Measurements from ENCODE around the gene ST6GALNAC5.
"Not testable (repeated sequence)": the region's sequence is repeated elsewhere in the genome, so short reads cannot be mapped to it uniquely, and the experiment has no call there.

ST6GALNAC5 gene

DNA sequence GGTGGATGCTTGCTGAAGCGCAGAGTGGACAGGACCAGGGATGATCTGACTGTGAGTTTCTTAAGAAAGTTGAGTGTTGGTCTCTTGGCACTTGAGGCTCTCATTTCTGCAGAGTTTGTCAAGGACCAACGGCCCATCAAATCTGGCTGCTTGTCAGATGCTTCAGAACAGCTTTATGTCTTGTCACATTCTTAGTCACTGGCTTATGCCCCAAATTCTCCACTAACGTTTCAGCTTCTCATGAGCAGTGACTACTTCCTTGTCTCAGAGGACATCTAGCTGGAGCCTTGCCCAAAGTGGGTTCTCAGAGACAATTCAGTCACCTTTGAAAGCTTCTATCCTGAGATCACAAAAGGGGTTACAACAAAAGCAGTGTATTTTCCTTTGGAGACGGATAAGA, 92.3 kb downstream of the ST6GALNAC5 start:
- H3K27ac Mint-ChIP-seq: no peak overlapping the region
- H3K9me3 Mint-ChIP-seq: no peaks in the 10 kb centered on the region
- DNase-seq (ENCODE audit: low spot score): no peak
- no peak overlapping the region for H3K4me3 Mint-ChIP-seq
- H3K36me3 Mint-ChIP-seq (ENCODE audit: low read depth): no peaks in the 10 kb centered on the region
- H3K4me1 Mint-ChIP-seq (ENCODE audit: low read depth): no peaks in the 10 kb centered on the region
- H3K27me3 Mint-ChIP-seq (ENCODE audit: low read depth): no peaks in the 10 kb centered on the region

DNA sequence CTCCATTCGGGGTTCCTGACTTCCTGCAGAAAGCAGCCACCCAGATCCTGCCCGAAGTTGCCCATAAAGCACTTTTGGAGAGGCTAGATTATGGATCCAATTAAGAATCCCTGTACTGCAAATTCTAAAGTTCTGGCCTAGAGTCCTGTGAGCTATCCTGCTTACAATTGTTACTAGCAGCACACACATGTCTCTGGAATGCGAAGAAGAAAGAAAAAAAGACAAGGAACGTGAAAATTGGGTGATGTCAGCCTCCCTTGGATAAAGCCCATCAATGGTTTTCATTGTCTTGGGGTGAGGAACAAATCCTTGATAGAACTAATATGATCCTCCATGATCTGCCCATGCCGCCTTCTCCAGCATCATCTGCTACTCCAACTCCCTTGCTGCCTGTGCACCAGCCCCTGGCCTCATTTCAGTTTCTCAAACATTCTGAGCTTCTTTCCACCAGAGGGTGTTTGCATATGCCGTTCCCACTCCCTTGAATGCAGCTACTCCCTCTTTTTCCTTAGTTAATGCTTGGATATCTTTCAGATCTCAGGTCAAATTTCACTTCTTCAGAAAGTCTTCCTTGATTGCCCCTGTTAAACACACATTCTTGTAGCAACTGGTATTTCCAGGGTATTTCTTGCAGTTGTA, 94.0 kb downstream of the ST6GALNAC5 start:
- H3K4me3 Mint-ChIP-seq: no peak overlapping the region
- no peak overlapping the region for H3K27ac Mint-ChIP-seq
- DNase-seq (ENCODE audit: low spot score): no peak
- no peaks in the 10 kb centered on the region for H3K4me1 Mint-ChIP-seq (ENCODE audit: low read depth)
- no peaks in the 10 kb centered on the region for H3K27me3 Mint-ChIP-seq (ENCODE audit: low read depth)
- no peaks in the 10 kb centered on the region for H3K36me3 Mint-ChIP-seq (ENCODE audit: low read depth)
- no peaks in the 10 kb centered on the region for H3K9me3 Mint-ChIP-seq

DNA sequence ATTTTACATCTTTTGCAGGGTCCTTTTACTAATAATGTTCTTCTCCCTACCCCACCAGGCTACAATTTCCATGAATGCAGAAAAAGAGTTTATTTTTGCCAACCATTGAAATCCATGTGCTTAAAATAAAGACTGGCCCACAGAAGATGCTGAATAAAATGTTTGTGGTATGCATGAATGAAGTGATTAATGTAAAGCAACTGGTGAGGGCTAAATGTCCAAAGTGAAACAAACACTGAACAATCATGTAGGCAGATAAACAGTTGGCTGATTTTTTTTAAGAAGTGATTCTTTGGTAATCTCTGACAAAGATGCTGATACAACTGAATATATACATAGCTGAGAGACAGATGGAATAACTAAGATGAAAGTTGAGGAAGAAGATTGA, 94.5 kb downstream of the ST6GALNAC5 start:
- H3K9me3 Mint-ChIP-seq: no peaks in the 10 kb centered on the region
- no peak for DNase-seq (ENCODE audit: low spot score)
- H3K4me3 Mint-ChIP-seq: no peak overlapping the region
- H3K4me1 Mint-ChIP-seq (ENCODE audit: low read depth): no peaks in the 10 kb centered on the region
- H3K36me3 Mint-ChIP-seq (ENCODE audit: low read depth): no peaks in the 10 kb centered on the region
- H3K27me3 Mint-ChIP-seq (ENCODE audit: low read depth): no peaks in the 10 kb centered on the region
- no peak overlapping the region for H3K27ac Mint-ChIP-seq

DNA sequence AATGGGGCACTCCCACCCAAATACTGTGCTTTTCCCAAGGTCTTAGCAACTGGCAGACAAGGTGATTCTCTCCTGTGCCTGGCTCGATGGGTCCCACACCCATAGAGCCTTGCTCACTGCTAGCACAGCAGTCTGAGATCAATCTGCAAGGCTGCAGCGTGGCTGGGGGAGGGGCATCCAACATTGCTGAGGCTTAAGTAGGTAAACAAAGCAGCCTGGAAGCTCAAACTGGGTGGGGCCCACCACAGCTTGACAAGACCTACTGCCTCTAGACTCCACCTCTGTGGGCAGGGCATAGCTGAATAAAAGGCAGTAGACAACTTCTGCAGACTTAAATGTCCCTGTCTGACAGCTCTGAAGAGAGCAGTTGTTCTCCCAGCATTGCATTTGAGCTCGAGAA, 114.0 kb downstream of the ST6GALNAC5 start:
- not testable (repeated sequence) for DNase-seq (ENCODE audit: low spot score); H3K4me3 Mint-ChIP-seq; H3K36me3 Mint-ChIP-seq (ENCODE audit: low read depth); H3K9me3 Mint-ChIP-seq; H3K27me3 Mint-ChIP-seq (ENCODE audit: low read depth); H3K27ac Mint-ChIP-seq; H3K4me1 Mint-ChIP-seq (ENCODE audit: low read depth)

DNA sequence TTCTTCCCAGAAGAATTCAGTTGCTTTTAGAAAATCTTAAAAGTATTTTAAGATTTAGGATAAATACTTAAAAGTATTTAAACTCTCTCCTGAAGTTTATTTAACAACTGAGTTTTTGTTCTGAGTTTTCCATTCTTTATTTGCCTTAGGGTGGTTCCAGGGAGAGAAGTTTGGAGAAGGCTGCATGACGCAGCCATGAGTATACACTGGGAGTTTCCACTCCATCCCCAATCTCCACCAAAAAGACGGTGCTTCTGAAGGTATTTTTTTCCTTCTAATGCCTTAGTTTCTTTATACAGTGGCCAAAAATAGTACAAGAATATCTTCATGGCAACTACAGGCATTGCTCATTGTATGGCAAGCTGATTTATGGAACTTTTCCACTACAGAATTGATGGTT, 122.7 kb downstream of the ST6GALNAC5 start:
- no peak for DNase-seq (ENCODE audit: low spot score)
- H3K9me3 Mint-ChIP-seq: no peaks in the 10 kb centered on the region
- H3K27ac Mint-ChIP-seq: no peak overlapping the region

DNA sequence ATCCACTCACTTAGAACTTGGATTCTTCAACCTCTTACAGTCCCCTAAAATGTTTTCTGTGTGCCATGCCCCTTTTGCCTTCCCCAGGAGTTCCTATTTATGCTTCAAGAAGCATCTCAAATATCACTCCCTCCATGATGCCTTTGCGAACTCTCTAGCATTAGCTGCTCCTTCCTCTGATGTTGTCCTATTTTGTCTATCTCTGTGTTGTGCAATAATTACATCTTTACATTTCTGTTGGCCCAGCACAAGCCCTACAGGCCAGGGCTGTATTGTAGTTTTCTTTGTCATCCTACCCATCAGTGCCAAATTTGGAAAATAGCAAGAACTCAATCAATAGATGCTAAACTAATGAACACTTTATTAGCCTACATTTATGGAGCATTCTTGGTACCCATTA, 125.8 kb downstream of the ST6GALNAC5 start:
- H3K4me1 Mint-ChIP-seq (ENCODE audit: low read depth): no peaks in the 10 kb centered on the region

More for the DNA sequence above, 122.7 kb downstream of the ST6GALNAC5 start:
- no peak overlapping the region for H3K4me3 Mint-ChIP-seq
- no peaks in the 10 kb centered on the region for H3K36me3 Mint-ChIP-seq (ENCODE audit: low read depth)
- H3K4me1 Mint-ChIP-seq (ENCODE audit: low read depth): no peaks in the 10 kb centered on the region
- no peaks in the 10 kb centered on the region for H3K27me3 Mint-ChIP-seq (ENCODE audit: low read depth)

DNA sequence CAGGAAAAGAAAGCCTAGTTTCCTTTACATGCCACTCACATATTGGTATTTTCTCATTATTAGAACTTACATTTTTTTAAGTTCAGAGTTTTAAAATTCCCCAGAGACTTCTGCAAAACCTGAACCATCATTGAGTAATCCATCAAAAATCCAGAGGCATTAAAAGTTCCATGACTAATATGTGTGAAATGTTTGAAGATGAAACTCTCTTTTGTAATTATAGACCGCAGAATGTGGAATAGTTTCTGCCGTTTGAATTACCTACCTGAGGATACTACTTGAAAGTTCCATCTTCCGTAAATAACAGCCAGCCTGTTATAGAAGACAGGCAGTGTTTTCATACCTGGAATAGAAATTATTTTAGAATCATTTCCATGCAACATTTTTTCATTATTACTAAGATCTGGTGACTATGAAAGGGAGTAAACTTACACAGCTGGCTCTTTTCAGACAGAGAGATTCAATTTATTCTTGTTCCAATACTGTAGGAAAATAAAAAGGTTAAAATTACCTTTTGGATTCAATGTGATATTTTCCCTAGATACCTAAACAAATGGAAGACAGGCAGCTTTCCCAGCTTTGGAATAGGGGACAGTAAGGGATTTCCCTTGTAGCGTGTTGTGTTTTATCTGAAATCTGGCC, 131.4 kb downstream of the ST6GALNAC5 start:
- no peaks in the 10 kb centered on the region for H3K4me1 Mint-ChIP-seq (ENCODE audit: low read depth)
- H3K9me3 Mint-ChIP-seq: no peaks in the 10 kb centered on the region
- DNase-seq (ENCODE audit: low spot score): no peak
- H3K27me3 Mint-ChIP-seq (ENCODE audit: low read depth): no peaks in the 10 kb centered on the region
- no peak overlapping the region for H3K27ac Mint-ChIP-seq
- no peak overlapping the region for H3K4me3 Mint-ChIP-seq
- H3K36me3 Mint-ChIP-seq (ENCODE audit: low read depth): no peaks in the 10 kb centered on the region

More for the DNA sequence above, 125.8 kb downstream of the ST6GALNAC5 start:
- Mint-ChIP-seq H3K4me3 (no peak overlapping the region), H3K27me3 (ENCODE audit: low read depth) (no peaks in the 10 kb centered on the region), H3K9me3 (no peaks in the 10 kb centered on the region), H3K36me3 (ENCODE audit: low read depth) (no peaks in the 10 kb centered on the region), H3K27ac (no peak overlapping the region)
- no peak for DNase-seq (ENCODE audit: low spot score)

DNA sequence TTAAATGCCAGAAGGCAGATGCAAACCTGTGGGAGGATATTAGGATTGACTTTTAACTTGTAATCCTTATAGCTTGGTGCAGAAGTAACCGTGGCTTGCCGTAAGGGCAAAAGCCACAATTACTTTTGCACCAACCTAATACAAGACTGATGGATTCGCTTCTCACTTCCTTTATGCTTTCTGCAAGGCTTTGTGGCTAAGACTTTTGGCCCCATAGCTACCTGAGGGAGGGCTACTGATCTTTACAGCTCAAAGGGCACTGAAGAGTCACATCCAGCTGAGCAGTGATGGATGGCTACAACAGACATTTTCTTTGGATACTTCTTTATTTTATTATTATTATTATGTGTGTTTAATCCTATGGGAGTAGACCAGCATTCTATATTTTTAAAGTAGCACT, 140.4 kb downstream of the ST6GALNAC5 start:
- no peaks in the 10 kb centered on the region for H3K36me3 Mint-ChIP-seq (ENCODE audit: low read depth)
- no peak overlapping the region for H3K4me3 Mint-ChIP-seq
- no peaks in the 10 kb centered on the region for H3K27me3 Mint-ChIP-seq (ENCODE audit: low read depth)
- no peaks in the 10 kb centered on the region for H3K9me3 Mint-ChIP-seq
- no peak overlapping the region for H3K27ac Mint-ChIP-seq
- DNase-seq (ENCODE audit: low spot score): no peak
- no peaks in the 10 kb centered on the region for H3K4me1 Mint-ChIP-seq (ENCODE audit: low read depth)

DNA sequence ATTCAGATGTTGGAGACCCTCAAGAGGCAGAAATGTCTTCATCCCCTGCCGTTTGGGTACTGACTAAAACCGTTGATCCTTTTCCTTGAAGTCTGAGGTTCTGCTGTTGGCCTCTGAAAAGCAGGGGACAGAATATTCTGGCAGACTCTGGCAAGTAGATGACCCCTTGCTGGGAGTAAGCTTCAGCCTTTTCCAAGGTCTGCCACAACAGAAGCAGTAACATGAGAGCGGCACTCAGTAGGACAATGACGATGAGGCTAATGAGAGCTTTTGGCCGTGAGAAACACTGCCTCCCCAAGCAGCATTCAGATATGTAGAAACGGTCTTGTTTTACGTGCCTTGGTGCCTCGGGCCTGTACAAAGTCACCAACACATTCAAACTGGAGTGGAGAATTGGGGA, 143.7 kb downstream of the ST6GALNAC5 start:
- H3K27ac Mint-ChIP-seq: no peak overlapping the region
- no peak for DNase-seq (ENCODE audit: low spot score)
- no peaks in the 10 kb centered on the region for H3K9me3 Mint-ChIP-seq
- H3K27me3 Mint-ChIP-seq (ENCODE audit: low read depth): no peaks in the 10 kb centered on the region
- no peaks in the 10 kb centered on the region for H3K4me1 Mint-ChIP-seq (ENCODE audit: low read depth)
- no peaks in the 10 kb centered on the region for H3K36me3 Mint-ChIP-seq (ENCODE audit: low read depth)
- H3K4me3 Mint-ChIP-seq: no peak overlapping the region

DNA sequence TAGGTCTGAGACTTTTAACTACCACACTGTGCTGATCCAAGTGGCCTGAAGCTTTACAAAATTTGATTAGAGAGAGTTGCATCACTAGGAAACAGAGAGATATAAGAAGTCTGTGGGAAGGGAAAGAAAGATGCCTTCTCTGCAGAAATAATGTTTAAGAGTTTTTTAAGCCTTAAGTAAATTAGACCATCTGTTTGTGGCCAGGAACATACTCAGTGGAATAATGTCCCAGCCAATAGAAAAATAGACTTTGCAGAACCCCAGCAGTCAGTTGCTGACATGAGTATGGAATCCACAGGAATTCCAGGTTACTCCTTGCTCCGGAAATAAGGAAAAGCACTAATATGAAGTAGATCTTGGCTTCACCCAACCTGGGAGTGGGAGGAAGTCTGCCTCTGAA, 144.8 kb downstream of the ST6GALNAC5 start:
- no peak overlapping the region for H3K27ac Mint-ChIP-seq
- DNase-seq (ENCODE audit: low spot score): no peak
- H3K36me3 Mint-ChIP-seq (ENCODE audit: low read depth): no peaks in the 10 kb centered on the region
- H3K4me1 Mint-ChIP-seq (ENCODE audit: low read depth): no peaks in the 10 kb centered on the region
- no peaks in the 10 kb centered on the region for H3K27me3 Mint-ChIP-seq (ENCODE audit: low read depth)
- no peak overlapping the region for H3K4me3 Mint-ChIP-seq
- H3K9me3 Mint-ChIP-seq: no peaks in the 10 kb centered on the region

DNA sequence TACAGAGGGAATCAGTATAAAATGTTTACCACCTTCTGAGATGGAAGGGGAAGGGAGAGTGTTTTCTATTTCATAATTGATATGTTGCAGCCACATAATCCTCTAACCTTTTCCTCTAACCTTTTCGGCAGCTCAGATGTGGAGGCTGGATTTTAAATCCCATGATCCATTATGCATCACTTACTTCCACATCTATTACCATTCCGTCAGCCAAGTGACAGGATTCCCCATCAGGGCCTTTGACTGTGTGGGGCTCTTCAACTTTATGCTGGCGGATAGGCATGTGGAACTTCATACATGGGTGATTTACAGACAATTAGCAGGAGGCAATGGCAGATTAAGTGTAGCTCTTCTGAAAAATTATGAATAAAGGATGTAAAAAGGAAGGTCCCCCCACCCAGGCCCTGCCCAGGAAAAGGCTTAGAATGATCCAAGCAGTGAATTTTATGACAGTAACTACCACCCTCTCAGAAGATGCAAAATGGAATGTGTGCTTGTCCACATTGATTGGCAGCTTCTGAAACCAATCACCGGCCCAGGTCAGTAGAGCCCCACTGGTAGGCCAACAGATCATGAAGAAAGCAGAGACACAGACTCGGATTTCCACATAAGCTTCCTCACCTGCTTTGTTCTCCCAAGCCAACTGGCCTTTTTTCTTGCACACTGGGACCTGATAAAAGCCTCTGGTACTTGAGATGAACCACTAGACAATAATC, 147.0 kb downstream of the ST6GALNAC5 start:
- no peaks in the 10 kb centered on the region for H3K4me1 Mint-ChIP-seq (ENCODE audit: low read depth)
- no peak overlapping the region for H3K4me3 Mint-ChIP-seq
- H3K27me3 Mint-ChIP-seq (ENCODE audit: low read depth): no peaks in the 10 kb centered on the region
- no peak overlapping the region for H3K27ac Mint-ChIP-seq
- H3K36me3 Mint-ChIP-seq (ENCODE audit: low read depth): no peaks in the 10 kb centered on the region
- no peaks in the 10 kb centered on the region for H3K9me3 Mint-ChIP-seq
- DNase-seq (ENCODE audit: low spot score): no peak

DNA sequence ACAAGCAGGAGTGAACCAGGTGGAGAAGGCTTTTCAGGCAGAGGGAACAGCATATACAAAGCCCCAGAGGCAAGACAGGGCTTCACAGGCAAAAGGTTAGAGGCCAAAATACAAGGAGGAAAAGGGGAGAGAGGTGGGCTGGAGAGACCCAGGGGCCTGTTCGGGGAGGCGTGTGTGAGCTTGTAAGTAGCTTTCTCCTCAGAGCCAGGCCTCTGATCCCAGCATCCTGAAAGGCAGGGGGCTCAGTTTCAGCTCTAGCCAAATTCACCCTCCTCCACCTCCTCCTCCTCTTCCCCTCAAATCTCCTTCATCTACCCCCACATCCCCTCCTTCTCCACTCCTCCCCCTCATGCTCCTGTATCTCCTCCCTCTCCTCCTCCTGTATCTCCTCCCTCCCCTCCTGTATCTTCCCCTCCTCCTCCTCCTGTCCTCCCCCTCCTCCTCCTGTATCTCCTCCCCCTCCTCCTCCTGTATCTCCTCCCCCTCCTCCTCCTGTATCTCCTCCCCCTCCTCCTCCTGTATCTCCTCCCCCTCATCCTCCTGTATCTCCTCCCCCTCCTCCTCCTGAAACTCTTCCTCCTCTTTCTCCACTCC, 148.6 kb downstream of the ST6GALNAC5 start:
- Mint-ChIP-seq H3K27me3 (ENCODE audit: low read depth) (no peaks in the 10 kb centered on the region), H3K36me3 (ENCODE audit: low read depth) (no peaks in the 10 kb centered on the region), H3K27ac (no peak overlapping the region), H3K4me3 (no peak overlapping the region), H3K4me1 (ENCODE audit: low read depth) (no peaks in the 10 kb centered on the region), H3K9me3 (no peaks in the 10 kb centered on the region)
- DNase-seq (ENCODE audit: low spot score): no peak

DNA sequence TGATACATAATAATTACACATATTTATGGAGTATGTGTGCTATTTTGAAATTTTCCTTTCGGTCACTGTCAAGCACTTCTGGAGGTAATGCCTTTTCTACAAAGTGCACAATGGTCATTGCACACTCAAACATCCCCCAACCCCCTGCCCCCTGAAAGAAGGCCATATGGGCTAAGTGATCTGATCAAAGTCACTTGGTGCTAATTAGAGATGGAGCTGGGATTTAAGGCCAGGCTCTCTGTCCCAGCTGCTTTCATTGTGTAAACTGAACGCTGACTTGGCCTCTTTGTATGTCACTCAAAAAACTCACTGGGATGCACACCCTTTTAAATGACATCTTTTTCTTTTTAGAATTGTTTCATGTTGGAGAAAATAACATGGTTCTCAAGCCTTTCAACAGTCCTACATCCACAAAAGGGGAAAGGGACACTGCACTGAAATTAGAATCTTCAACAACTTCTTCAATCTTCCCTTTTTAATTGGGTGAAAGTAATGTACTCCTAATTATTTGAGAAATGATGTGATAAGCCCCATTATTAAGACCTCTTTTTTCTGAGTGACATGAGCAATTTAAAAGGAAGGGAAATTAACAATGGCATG, 149.2 kb downstream of the ST6GALNAC5 start:
- no peaks in the 10 kb centered on the region for H3K4me1 Mint-ChIP-seq (ENCODE audit: low read depth)
- H3K9me3 Mint-ChIP-seq: no peaks in the 10 kb centered on the region
- no peak overlapping the region for H3K27ac Mint-ChIP-seq
- no peaks in the 10 kb centered on the region for H3K27me3 Mint-ChIP-seq (ENCODE audit: low read depth)
- no peak for DNase-seq (ENCODE audit: low spot score)
- no peak overlapping the region for H3K4me3 Mint-ChIP-seq
- H3K36me3 Mint-ChIP-seq (ENCODE audit: low read depth): no peaks in the 10 kb centered on the region

DNA sequence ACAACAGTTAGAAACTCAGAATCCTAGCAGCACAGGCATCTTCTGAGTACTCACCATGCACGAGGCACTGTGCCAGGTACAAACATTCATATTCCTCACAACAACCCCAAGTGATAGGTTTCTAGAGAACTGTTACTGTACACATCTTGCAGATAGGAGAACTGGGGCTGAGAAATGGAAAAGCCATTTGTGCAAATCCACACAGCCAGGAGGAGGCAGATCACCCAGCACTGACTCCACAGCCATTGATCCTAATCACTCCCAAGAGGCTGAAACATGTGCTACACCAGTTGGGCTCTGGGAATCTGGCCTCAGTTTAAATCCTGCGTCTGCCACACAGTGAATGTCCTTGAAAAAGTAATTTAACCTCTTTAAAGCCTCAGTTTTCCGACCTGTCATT, 151.0 kb downstream of the ST6GALNAC5 start:
- no peaks in the 10 kb centered on the region for H3K4me1 Mint-ChIP-seq (ENCODE audit: low read depth)
- no peak overlapping the region for H3K27ac Mint-ChIP-seq
- H3K9me3 Mint-ChIP-seq: no peaks in the 10 kb centered on the region
- H3K4me3 Mint-ChIP-seq: no peak overlapping the region
- DNase-seq (ENCODE audit: low spot score): no peak
- no peaks in the 10 kb centered on the region for H3K27me3 Mint-ChIP-seq (ENCODE audit: low read depth)
- H3K36me3 Mint-ChIP-seq (ENCODE audit: low read depth): no peaks in the 10 kb centered on the region
